SK-N-SH (cell line): ENCODE measurements around the gene SUGP2. TPM values are rescaled to one million over a fixed set of nuclear protein-coding genes. Genes with fewer than 3 reads are reported as not detected.
"Not testable (repeated sequence)": the region's sequence is repeated elsewhere in the genome, so short reads cannot be mapped to it uniquely, and the experiment has no call there.

Experiments
- CTCF ChIA-PET: fragments of 300-600, 350-600 bp; formaldehyde crosslinking; extraction: SDS; loops from one replicate; lab custom pipeline; 2021; lab: Yijun Ruan, JAX
- POLR2A ChIA-PET: fragments of 350-600 bp; sonication (Branson Sonifier 250); formaldehyde crosslinking; extraction: SDS; loops from one replicate; lab custom pipeline; 2020; ENCODE audit warnings: antibody characterized with exemption, inconsistent platforms; lab: Yijun Ruan, JAX
- DNase-seq: peaks from one replicate; pipeline ENCODE4 v3.0.0; 2012
- H2AFZ ChIP-seq: fragments of 200-600 bp; sonication (generic); 2 replicates; pipeline ENCODE4 v1.8.1; 2016; ENCODE audit warnings: antibody characterized with exemption, mild to moderate bottlenecking, low read depth
- H3F3A ChIP-seq: fragments of 200-600 bp; sonication (generic); replicated peaks from 2 replicates; pipeline ENCODE3; 2016; ENCODE audit warnings: antibody characterized with exemption, mild to moderate bottlenecking; ENCODE audit not compliant: insufficient read depth
- H3K27ac ChIP-seq, 2 experiments: fragments of 200-500 bp in 1 of 2; fragments of 200-600 bp in 1 of 2; sonication (Bioruptor generic) in 1 of 2; sonication (generic), shearing (Covaris generic) in 1 of 2; 2 replicates each; pipeline versions ENCODE4 v1.5.1 to v1.6.1; 2014 to 2016; ENCODE audit warnings: low read depth in 2 of 2, inconsistent platforms in 1 of 2, low read length in 1 of 2, mild to moderate bottlenecking in 1 of 2, mixed read lengths in 1 of 2
- H3K27me3 ChIP-seq: fragments of 200-600 bp; sonication (generic), shearing (Covaris generic); 2 replicates; pipeline ENCODE4 v1.6.1; 2016; ENCODE audit warnings: mixed run types; ENCODE audit not compliant: insufficient read depth
- H3K36me3 ChIP-seq, 2 experiments: fragments of 200-500 bp in 1 of 2; fragments of 200-600 bp in 1 of 2; sonication (Bioruptor generic) in 1 of 2; sonication (generic) in 1 of 2; replicated peaks in 1 of 2; 2 replicates each; pipeline versions ENCODE3 to v1.5.1; 2014 to 2016; ENCODE audit warnings: low read length in 1 of 2, mild to moderate bottlenecking in 1 of 2; ENCODE audit not compliant: insufficient read depth in 2 of 2, control insufficient read depth in 1 of 2
- H3K4me1 ChIP-seq, 2 experiments: fragments of 200-500 bp in 1 of 2; fragments of 200-600 bp in 1 of 2; sonication (Bioruptor generic) in 1 of 2; sonication (generic), shearing (Covaris generic) in 1 of 2; 2 replicates each; pipeline versions ENCODE4 v1.5.1 to v1.6.1; 2014 to 2016; ENCODE audit warnings: low read depth in 1 of 2, low read length in 1 of 2, mixed run types in 1 of 2; ENCODE audit not compliant: insufficient read depth in 2 of 2, control insufficient read depth in 1 of 2
- H3K4me2 ChIP-seq: fragments of 200-600 bp; sonication (generic), shearing (Covaris generic); 2 replicates; pipeline ENCODE4 v1.6.1; 2017; ENCODE audit warnings: mixed run types
- H3K4me3 ChIP-seq, 2 experiments: fragments of 200-500 bp in 1 of 2; fragments of 200-600 bp in 1 of 2; sonication (Bioruptor generic) in 1 of 2; sonication (generic), shearing (Covaris generic) in 1 of 2; 2 replicates each; pipeline versions ENCODE4 v1.5.1 to v1.8.1; 2014 to 2016; ENCODE audit warnings: low read depth in 2 of 2, inconsistent platforms in 1 of 2, low read length in 1 of 2, mild to moderate bottlenecking in 1 of 2, mixed read lengths in 1 of 2, moderate library complexity in 1 of 2
- H3K79me2 ChIP-seq: fragments of 200-600 bp; sonication (generic); 2 replicates; pipeline ENCODE4 v1.8.1; 2017; ENCODE audit warnings: mild to moderate bottlenecking; ENCODE audit not compliant: insufficient read depth
- H3K9ac ChIP-seq: fragments of 200-600 bp; sonication (generic); 2 replicates; pipeline ENCODE4 v1.6.1; 2017; ENCODE audit warnings: mixed run types
- H3K9me2 ChIP-seq: fragments of 200-600 bp; sonication (generic); 2 replicates; pipeline ENCODE4 v1.6.1; 2017; ENCODE audit warnings: mixed run types
- H3K9me3 ChIP-seq: fragments of 200-600 bp; sonication (generic); 2 replicates; pipeline ENCODE4 v1.6.1; 2017; ENCODE audit warnings: mixed run types, mild to moderate bottlenecking, moderate library complexity
- H4K20me1 ChIP-seq: fragments of 200-600 bp; sonication (generic); 2 replicates; pipeline ENCODE4 v1.6.1; 2017; ENCODE audit warnings: mild to moderate bottlenecking, mixed run types; ENCODE audit not compliant: insufficient read depth
- CHD2 ChIP-seq: fragments of 150-350 bp; IDR thresholded peaks from 2 replicates; pipeline ENCODE4 v1.6.1; 2018; ENCODE audit warnings: low read length; ENCODE audit not compliant: partially characterized antibody
- FOXJ3 ChIP-seq: sonication (generic); formaldehyde crosslinking; IDR thresholded peaks from 2 replicates; pipeline ENCODE4 v1.5.1; 2020; ENCODE audit warnings: mild to moderate bottlenecking, missing genetic modification reagents
- GABPA ChIP-seq: IDR thresholded peaks from 2 replicates; pipeline ENCODE4 v1.4.0; 2012; ENCODE audit warnings: low read depth, mild to moderate bottlenecking
- GATA2 ChIP-seq: sonication (generic); formaldehyde crosslinking; IDR thresholded peaks from 2 replicates; pipeline ENCODE4 v1.5.0; 2020; ENCODE audit warnings: mild to moderate bottlenecking, missing genetic modification reagents
- RAD21 ChIP-seq: IDR thresholded peaks from 2 replicates; pipeline ENCODE4 v1.6.1; 2012; ENCODE audit warnings: mild to moderate bottlenecking, low read length
- YY1 ChIP-seq: IDR thresholded peaks from 2 replicates; pipeline ENCODE4 v1.4.0; 2012; ENCODE audit warnings: low read depth, mild to moderate bottlenecking
- WGBS: methylation state at CpG from one replicate; pipeline ENCODE4 v1.1.6; 2017; ENCODE audit warnings: low lambda C conversion rate; 5-methylcytosine and 5-hydroxymethylcytosine counted together
- polyA plus RNA-seq, 3 experiments: library from polyadenylated mRNA; depleted of rRNA; stranded (reverse); fragments of >200 nt; gene quantifications; 2 replicates each; pipeline ENCODE4 v1.2.3, GENCODE V29; 2012
- TF ChIP-seq, protein P1 (sequence below): IDR thresholded peaks from 2 replicates; pipeline ENCODE4 v1.4.0; 2012; ENCODE audit warnings: low read depth, borderline replicate concordance
- TF ChIP-seq, protein P2 (sequence below): IDR thresholded peaks from 2 replicates; pipeline ENCODE4 v1.4.0; 2012; ENCODE audit warnings: low read depth
- TF ChIP-seq, protein P3 (sequence below): fragments of 150-350 bp; IDR thresholded peaks from 2 replicates; pipeline ENCODE4 v1.6.1; 2016; ENCODE audit warnings: mild to moderate bottlenecking, low read depth, low read length
- TF ChIP-seq, protein P4 (sequence below): fragments of 150-350 bp; IDR thresholded peaks from 2 replicates; pipeline ENCODE4 v1.6.1; 2017; ENCODE audit warnings: antibody characterized with exemption, low read length, low read depth, borderline replicate concordance

Gene SUGP2
- polyA plus RNA-seq, 1 of the 3 experiments (the other 2 are of a cell fraction): 56.3 TPM

DNA sequence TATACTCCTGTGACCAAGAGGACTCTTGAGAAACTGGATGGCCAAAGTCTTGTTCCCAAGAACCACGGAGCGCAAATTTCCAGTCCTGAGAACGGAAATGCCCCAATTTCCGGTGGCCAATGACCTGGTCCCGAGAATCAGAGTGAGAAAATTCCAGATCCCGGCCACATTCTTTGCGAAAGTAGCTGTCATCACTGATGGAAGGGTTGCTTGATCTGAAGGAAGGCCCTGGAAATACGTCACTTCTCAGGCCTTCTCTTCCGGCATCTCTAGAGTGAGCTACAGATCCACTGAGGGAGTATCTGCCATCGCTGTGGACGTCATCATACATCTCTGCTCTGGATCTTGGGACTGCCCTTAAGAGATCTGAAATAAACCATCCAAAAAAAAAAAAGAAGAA lies 7.5 kb downstream of the SUGP2 start:
- H3K9me2 ChIP-seq: no peaks in the 10 kb centered on the region
- H4K20me1 ChIP-seq: peaks cover 38% of the 10 kb centered on the region
- no peak overlapping the region for H3K4me3 ChIP-seq
- peaks cover 53% of the 10 kb centered on the region in 2 experiments for H3K36me3 ChIP-seq
- TF ChIP-seq, protein P1, sequence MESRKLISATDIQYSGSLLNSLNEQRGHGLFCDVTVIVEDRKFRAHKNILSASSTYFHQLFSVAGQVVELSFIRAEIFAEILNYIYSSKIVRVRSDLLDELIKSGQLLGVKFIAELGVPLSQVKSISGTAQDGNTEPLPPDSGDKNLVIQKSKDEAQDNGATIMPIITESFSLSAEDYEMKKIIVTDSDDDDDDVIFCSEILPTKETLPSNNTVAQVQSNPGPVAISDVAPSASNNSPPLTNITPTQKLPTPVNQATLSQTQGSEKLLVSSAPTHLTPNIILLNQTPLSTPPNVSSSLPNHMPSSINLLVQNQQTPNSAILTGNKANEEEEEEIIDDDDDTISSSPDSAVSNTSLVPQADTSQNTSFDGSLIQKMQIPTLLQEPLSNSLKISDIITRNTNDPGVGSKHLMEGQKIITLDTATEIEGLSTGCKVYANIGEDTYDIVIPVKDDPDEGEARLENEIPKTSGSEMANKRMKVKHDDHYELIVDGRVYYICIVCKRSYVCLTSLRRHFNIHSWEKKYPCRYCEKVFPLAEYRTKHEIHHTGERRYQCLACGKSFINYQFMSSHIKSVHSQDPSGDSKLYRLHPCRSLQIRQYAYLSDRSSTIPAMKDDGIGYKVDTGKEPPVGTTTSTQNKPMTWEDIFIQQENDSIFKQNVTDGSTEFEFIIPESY: no peak
- TF ChIP-seq GATA2 (CRISPR knock-in tag) (no peak), YY1 (no peak)
- TF ChIP-seq, protein P2, sequence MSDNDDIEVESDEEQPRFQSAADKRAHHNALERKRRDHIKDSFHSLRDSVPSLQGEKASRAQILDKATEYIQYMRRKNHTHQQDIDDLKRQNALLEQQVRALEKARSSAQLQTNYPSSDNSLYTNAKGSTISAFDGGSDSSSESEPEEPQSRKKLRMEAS: no peak
- peaks cover 0 to 5% of the 10 kb centered on the region in 2 experiments; a peak in 1 of 4 replicates for H3K4me1 ChIP-seq
- 96% methylated on average over 11 of the region's 11 CpGs for WGBS
- no peaks in the 10 kb centered on the region for H3K27me3 ChIP-seq
- no peaks in the 10 kb centered on the region for H3K9me3 ChIP-seq
- H2AFZ ChIP-seq: no peak overlapping the region
- no peak overlapping the region for H3K27ac ChIP-seq
- H3K9ac ChIP-seq: no peak overlapping the region
- no peak overlapping the region for H3K4me2 ChIP-seq
- peaks cover 93% of the 10 kb centered on the region for H3K79me2 ChIP-seq
- H3F3A ChIP-seq: peaks cover 23% of the 10 kb centered on the region
- ChIA-PET CTCF (interaction anchor here (1.2 kb wide), 1 partner anchor 23 kb away, joined by 3 read pairs; no protein-coding TSS in a partner anchor), POLR2A (no interaction called here)
- DNase-seq: no peak

DNA sequence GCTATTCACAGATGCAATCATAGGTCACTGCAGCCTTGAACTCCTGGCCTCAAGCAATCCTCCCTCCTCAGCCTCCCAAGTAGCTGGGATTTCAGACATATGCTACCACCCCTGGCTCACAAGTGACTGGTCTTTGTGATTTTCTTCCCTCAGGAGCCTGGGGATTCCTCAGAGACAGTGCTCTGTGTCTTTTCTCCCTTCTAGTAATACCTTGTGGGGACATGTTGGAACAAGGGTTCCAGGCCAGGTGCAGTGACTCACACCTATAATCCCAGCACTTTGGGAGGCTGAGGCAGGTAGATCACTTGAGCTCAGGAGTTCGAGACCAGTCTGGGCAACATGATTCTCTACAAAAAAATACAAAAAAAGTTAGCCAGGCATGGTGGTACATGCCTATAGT lies 9.9 kb downstream of the SUGP2 start:
- Histone ChIP-seq H3F3A (peaks cover 32% of the 10 kb centered on the region), H3K27ac (0 out of 4 replicates have a peak overlapping the region, but pooled peaks of 1 of the 2 experiments have one; percentile 15), H3K79me2 (peaks cover 93% of the 10 kb centered on the region), H3K36me3 (peaks cover 49 to 60% of the 10 kb centered on the region in 2 experiments), H4K20me1 (peaks cover 53% of the 10 kb centered on the region)
- H3K9me2 ChIP-seq, H3K27me3 ChIP-seq, H3K4me3 ChIP-seq, DNase-seq, H3K4me1 ChIP-seq, H3K4me2 ChIP-seq, H3K9me3 ChIP-seq, POLR2A ChIA-PET, H3K9ac ChIP-seq, H2AFZ ChIP-seq: not testable (repeated sequence)
- 93% methylated on average over 1 of the region's 1 CpG for WGBS
- CTCF ChIA-PET: interaction anchor here (0.6 kb wide), 1 partner anchor 28 kb away, joined by 3 read pairs; no protein-coding TSS in a partner anchor

DNA sequence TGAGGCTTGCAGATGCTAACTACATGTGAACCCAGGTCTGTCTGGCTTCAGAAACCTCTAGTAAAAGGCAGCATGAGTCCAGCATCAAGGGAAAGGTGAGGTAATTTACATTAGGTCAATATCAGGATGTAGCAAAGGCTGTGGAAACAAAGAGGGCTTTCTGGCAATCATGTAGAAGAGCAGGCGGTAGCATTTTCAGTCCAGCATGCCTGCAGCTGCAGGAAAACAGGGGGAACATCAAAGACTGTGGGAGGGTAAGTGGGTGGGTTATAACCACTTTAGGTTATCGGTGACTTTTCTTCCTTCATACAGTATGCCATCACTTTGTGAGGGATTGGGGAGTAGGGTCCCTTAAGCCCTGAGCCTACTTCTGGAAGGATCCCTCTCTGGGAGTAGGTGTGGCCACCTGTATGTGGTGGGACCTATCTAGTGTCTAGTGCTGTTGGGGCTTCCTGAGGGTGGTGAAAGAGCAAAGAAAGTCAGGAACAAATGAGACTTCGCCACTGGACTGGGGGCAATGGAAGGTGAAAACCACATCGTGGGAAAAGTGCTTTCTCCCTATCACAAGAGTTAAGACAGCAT lies 10.8 kb downstream of the SUGP2 start:
- TF ChIP-seq RAD21 (no peak), CHD2 (no peak), YY1 (no peak), FOXJ3 (CRISPR knock-in tag) (no peak), GABPA (no peak)
- TF ChIP-seq, protein P3, sequence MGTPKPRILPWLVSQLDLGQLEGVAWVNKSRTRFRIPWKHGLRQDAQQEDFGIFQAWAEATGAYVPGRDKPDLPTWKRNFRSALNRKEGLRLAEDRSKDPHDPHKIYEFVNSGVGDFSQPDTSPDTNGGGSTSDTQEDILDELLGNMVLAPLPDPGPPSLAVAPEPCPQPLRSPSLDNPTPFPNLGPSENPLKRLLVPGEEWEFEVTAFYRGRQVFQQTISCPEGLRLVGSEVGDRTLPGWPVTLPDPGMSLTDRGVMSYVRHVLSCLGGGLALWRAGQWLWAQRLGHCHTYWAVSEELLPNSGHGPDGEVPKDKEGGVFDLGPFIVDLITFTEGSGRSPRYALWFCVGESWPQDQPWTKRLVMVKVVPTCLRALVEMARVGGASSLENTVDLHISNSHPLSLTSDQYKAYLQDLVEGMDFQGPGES: no peak
- TF ChIP-seq, protein P4, sequence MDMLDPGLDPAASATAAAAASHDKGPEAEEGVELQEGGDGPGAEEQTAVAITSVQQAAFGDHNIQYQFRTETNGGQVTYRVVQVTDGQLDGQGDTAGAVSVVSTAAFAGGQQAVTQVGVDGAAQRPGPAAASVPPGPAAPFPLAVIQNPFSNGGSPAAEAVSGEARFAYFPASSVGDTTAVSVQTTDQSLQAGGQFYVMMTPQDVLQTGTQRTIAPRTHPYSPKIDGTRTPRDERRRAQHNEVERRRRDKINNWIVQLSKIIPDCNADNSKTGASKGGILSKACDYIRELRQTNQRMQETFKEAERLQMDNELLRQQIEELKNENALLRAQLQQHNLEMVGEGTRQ: no peak

More for the DNA sequence above, 10.8 kb downstream of the SUGP2 start:
- Histone ChIP-seq H3K27ac (0 out of 4 replicates have a peak overlapping the region, but pooled peaks of 1 of the 2 experiments have one; percentile 60), H3K27me3 (no peaks in the 10 kb centered on the region), H3F3A (peaks cover 32% of the 10 kb centered on the region), H3K9me3 (no peaks in the 10 kb centered on the region), H3K79me2 (peaks cover 93% of the 10 kb centered on the region), H3K9ac (no peak overlapping the region), H2AFZ (no peak overlapping the region), H3K4me2 (no peak overlapping the region), H3K36me3 (peaks cover 49 to 55% of the 10 kb centered on the region in 2 experiments), H4K20me1 (peaks cover 60% of the 10 kb centered on the region), H3K4me1 (peaks cover 0 to 5% of the 10 kb centered on the region in 2 experiments; a peak in 1 of 4 replicates), H3K9me2 (no peaks in the 10 kb centered on the region), H3K4me3 (no peak overlapping the region)
- WGBS: 77% methylated on average over 4 of the region's 4 CpGs
- CTCF ChIA-PET: interaction anchor here (0.6 kb wide), 1 partner anchor 27 kb away, joined by 3 read pairs; no protein-coding TSS in a partner anchor
- DNase-seq: no peak
- POLR2A ChIA-PET: no interaction called here
